ENCODE measurements around the gene PPRC1.

DNA sequence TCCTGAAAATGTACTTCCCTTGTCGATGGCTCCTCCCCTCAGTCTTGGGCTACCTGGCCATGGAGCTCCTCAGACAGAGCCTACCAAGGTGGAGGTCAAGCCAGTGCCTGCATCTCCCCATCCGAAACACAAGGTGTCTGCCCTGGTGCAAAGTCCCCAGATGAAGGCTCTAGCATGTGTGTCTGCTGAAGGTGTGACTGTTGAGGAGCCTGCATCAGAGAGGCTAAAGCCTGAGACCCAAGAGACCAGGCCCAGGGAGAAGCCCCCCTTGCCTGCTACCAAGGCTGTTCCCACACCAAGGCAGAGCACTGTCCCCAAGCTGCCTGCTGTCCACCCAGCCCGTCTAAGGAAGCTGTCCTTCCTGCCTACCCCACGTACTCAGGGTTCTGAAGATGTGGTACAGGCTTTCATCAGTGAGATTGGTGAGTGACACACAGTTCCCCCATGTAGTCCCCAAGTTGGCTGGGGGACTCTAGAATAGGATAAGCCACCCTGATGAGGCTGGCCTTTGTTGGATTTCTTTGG is 8.8 kb downstream of the PPRC1 start:
- TF ChIP-seq, protein P1, sequence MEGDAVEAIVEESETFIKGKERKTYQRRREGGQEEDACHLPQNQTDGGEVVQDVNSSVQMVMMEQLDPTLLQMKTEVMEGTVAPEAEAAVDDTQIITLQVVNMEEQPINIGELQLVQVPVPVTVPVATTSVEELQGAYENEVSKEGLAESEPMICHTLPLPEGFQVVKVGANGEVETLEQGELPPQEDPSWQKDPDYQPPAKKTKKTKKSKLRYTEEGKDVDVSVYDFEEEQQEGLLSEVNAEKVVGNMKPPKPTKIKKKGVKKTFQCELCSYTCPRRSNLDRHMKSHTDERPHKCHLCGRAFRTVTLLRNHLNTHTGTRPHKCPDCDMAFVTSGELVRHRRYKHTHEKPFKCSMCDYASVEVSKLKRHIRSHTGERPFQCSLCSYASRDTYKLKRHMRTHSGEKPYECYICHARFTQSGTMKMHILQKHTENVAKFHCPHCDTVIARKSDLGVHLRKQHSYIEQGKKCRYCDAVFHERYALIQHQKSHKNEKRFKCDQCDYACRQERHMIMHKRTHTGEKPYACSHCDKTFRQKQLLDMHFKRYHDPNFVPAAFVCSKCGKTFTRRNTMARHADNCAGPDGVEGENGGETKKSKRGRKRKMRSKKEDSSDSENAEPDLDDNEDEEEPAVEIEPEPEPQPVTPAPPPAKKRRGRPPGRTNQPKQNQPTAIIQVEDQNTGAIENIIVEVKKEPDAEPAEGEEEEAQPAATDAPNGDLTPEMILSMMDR (IDR thresholded peaks at IDR 0.05): no peak
- no peak for TF ChIP-seq EZH2 (IDR thresholded peaks at IDR 0.05)
- no peak for TF ChIP-seq EZH2phosphoT487 (IDR thresholded peaks at IDR 0.05)

Data from neural progenitor cell (in vitro differentiated cells).